Keratinocyte (primary cell): Measurements from ENCODE around the gene CTNNA2. TPM values are rescaled to one million over a fixed set of nuclear protein-coding genes. Genes with fewer than 3 reads are reported as not detected.
"Not testable (repeated sequence)": the region's sequence is repeated elsewhere in the genome, so short reads cannot be mapped to it uniquely, and the experiment has no call there.

ENCODE experiments used
- DNase-seq: peaks from one replicate; pipeline ENCODE4 v3.0.0-alpha.2; 2011; ENCODE audit warnings: low read depth, missing footprints, low spot score
- FAIRE-seq: peaks from 2 replicates; lab custom pipeline; 2011; peaks lifted over from hg19 to GRCh38; lab: Jason Lieb, UNC
- H2AFZ ChIP-seq: 2 replicates; pipeline ENCODE4 v1.6.0; 2012; ENCODE audit warnings: low read length, control low read depth, inconsistent platforms; ENCODE audit not compliant: control insufficient read depth
- H3K27ac ChIP-seq: 2 replicates; pipeline ENCODE4 v1.5.1; 2011; ENCODE audit warnings: low read length; ENCODE audit not compliant: control insufficient read depth, insufficient read depth
- H3K27me3 ChIP-seq: 3 replicates; pipeline ENCODE4 v1.6.0; 2011; ENCODE audit warnings: low read length; ENCODE audit not compliant: control insufficient read depth, insufficient read depth; ENCODE audit errors: extremely low read depth
- H3K36me3 ChIP-seq, 2 experiments: 2 replicates in 1 of 2; 3 replicates in 1 of 2; pipeline ENCODE4 v1.5.1; 2011; ENCODE audit warnings: low read length in 2 of 2, mild to moderate bottlenecking in 1 of 2; ENCODE audit not compliant: control insufficient read depth in 2 of 2, insufficient read depth in 2 of 2; ENCODE audit errors: extremely low read depth in 1 of 2
- H3K4me1 ChIP-seq: 3 replicates; pipeline ENCODE4 v1.5.1; 2011; ENCODE audit warnings: low read length; ENCODE audit not compliant: control insufficient read depth, insufficient read depth; ENCODE audit errors: extremely low read depth
- H3K4me2 ChIP-seq: 3 replicates; pipeline ENCODE4 v1.6.0; 2011; ENCODE audit warnings: low read depth, low read length; ENCODE audit not compliant: control insufficient read depth, insufficient read depth; ENCODE audit errors: extremely low read depth
- H3K4me3 ChIP-seq, 3 experiments: fragments of 200-600 bp in 1 of 3; sonication (generic) in 1 of 3; 2 replicates in 2 of 3; 3 replicates in 1 of 3; pipeline ENCODE4 v1.5.1; 2011 to 2016; ENCODE audit warnings: low read length in 3 of 3, mild to moderate bottlenecking in 3 of 3, control low read depth in 2 of 3, inconsistent platforms in 1 of 3, low read depth in 1 of 3, mixed read lengths in 1 of 3, mixed run types in 1 of 3, moderate library complexity in 1 of 3; ENCODE audit not compliant: control insufficient read depth in 2 of 3, insufficient read depth in 2 of 3; ENCODE audit errors: extremely low read depth in 1 of 3
- H3K79me2 ChIP-seq: 2 replicates; pipeline ENCODE4 v1.6.0; 2012; ENCODE audit warnings: low read length; ENCODE audit not compliant: control insufficient read depth, insufficient read depth
- H3K9ac ChIP-seq: 3 replicates; pipeline ENCODE4 v1.6.0; 2011; ENCODE audit warnings: low read length; ENCODE audit not compliant: control insufficient read depth, insufficient read depth; ENCODE audit errors: extremely low read depth
- H3K9me1 ChIP-seq: 3 replicates; pipeline ENCODE4 v1.6.0; 2011; ENCODE audit warnings: low read length; ENCODE audit not compliant: control insufficient read depth, insufficient read depth; ENCODE audit errors: extremely low read depth
- H3K9me3 ChIP-seq: 2 replicates; pipeline ENCODE4 v1.5.1; 2012; ENCODE audit warnings: low read depth, low read length; ENCODE audit not compliant: control insufficient read depth
- H4K20me1 ChIP-seq: 3 replicates; pipeline ENCODE4 v1.6.0; 2011; ENCODE audit warnings: low read length; ENCODE audit not compliant: control insufficient read depth, insufficient read depth; ENCODE audit errors: extremely low read depth
- CTCF ChIP-seq, 3 experiments: IDR thresholded peaks in 1 of 3; conservative IDR thresholded peaks in 1 of 3; optimal IDR thresholded peaks in 1 of 3; 2 replicates in 2 of 3; 3 replicates in 1 of 3; pipeline versions ENCODE3 to v1.5.1; 2011; ENCODE audit warnings: low read length in 3 of 3, mild to moderate bottlenecking in 3 of 3, moderate library complexity in 2 of 3, control low read depth in 1 of 3, inconsistent platforms in 1 of 3; ENCODE audit not compliant: insufficient read depth in 2 of 3; ENCODE audit errors: extremely low read depth in 1 of 3
- EZH2 ChIP-seq: IDR thresholded peaks from one replicate; pipeline ENCODE4 v1.6.1; 2012; ENCODE audit warnings: inconsistent platforms, mild to moderate bottlenecking, low read length, moderate library complexity
- dilution Hi-C: fragments of 300-500 bp; cut with MboI; formaldehyde crosslinking; loops from one replicate; pipeline ENCODE4 v1.7.0; 2020; ENCODE audit warnings: low sequenced_read_pairs; ENCODE audit not compliant: extremely low pct_ligation_motif_present
- polyA plus RNA-seq, 5 experiments: library from polyadenylated mRNA; depleted of rRNA in 3 of 5; stranded (reverse) in 3 of 5; stranded (forward) in 1 of 5; unstranded in 1 of 5; fragments of >200 nt; gene quantifications; 1 replicate in 1 of 5; 2 replicates in 3 of 5; 3 replicates in 1 of 5; pipeline versions ENCODE4 v1.2.1 to v1.2.3, GENCODE V29; 2011 to 2012; ENCODE audit warnings: missing spikeins in 2 of 5, low read depth in 1 of 5, low replicate concordance in 1 of 5

Gene CTNNA2
- polyA plus RNA-seq, 1 donor (not counting 4 experiments of a cell fraction or from before 2014, with no cell fraction given) = not detected

- no peaks in the 10 kb centered on the region for H3K9me1 ChIP-seq
- no peak overlapping the region for H3K27ac ChIP-seq
- TF ChIP-seq CTCF (optimal IDR thresholded peaks at IDR 0.05 in 1 of 3, IDR thresholded peaks at IDR 0.05 in 1 of 3, conservative IDR thresholded peaks at IDR 0.05 in 1 of 3; ENCODE audit: extremely low read depth in 1 of 3, insufficient read depth in 2 of 3, low read length in 3 of 3) (no peak), EZH2 (no peak)
- no peak overlapping the region for H3K4me2 ChIP-seq
- H3K36me3 ChIP-seq = no peaks in the 10 kb centered on the region
- no peaks in the 10 kb centered on the region for H3K27me3 ChIP-seq
- no peaks in the 10 kb centered on the region for H3K9me3 ChIP-seq
- no peaks in the 10 kb centered on the region for H3K79me2 ChIP-seq
- no peak for FAIRE-seq
- H4K20me1 ChIP-seq = no peaks in the 10 kb centered on the region
- H2AFZ ChIP-seq = no peak overlapping the region
- no peaks in the 10 kb centered on the region for H3K4me1 ChIP-seq
- dilution Hi-C loops = no loop called here
- H3K9ac ChIP-seq = no peak overlapping the region
- H3K4me3 ChIP-seq = no peak overlapping the region
- no peak for DNase-seq
These were observed 686.7 kb downstream of the CTNNA2 start for GRCh38 chr2:80199504-80199903.

- dilution Hi-C loops, H3K9me3 ChIP-seq, H3K36me3 ChIP-seq, H2AFZ ChIP-seq, H3K9me1 ChIP-seq, H4K20me1 ChIP-seq, H3K9ac ChIP-seq, H3K27me3 ChIP-seq, H3K27ac ChIP-seq, H3K4me1 ChIP-seq, DNase-seq, H3K4me3 ChIP-seq, FAIRE-seq, H3K4me2 ChIP-seq, H3K79me2 ChIP-seq: not testable (repeated sequence)
These were observed 691.1 kb downstream of the CTNNA2 start for GRCh38 chr2:80203929-80204328.

GRCh38 chr2:80205498-80205897, 692.6 kb downstream of the CTNNA2 start:
- H2AFZ ChIP-seq = no peak overlapping the region
- no peak overlapping the region for H3K4me2 ChIP-seq
- H4K20me1 ChIP-seq = no peaks in the 10 kb centered on the region
- no peaks in the 10 kb centered on the region for H3K9me3 ChIP-seq
- no peak overlapping the region for H3K9ac ChIP-seq
- dilution Hi-C loops = no loop called here
- H3K4me3 ChIP-seq = no peak overlapping the region
- H3K79me2 ChIP-seq = no peaks in the 10 kb centered on the region
- TF ChIP-seq EZH2 (no peak), CTCF (optimal IDR thresholded peaks at IDR 0.05 in 1 of 3, IDR thresholded peaks at IDR 0.05 in 1 of 3, conservative IDR thresholded peaks at IDR 0.05 in 1 of 3; ENCODE audit: extremely low read depth in 1 of 3, insufficient read depth in 2 of 3, low read length in 3 of 3) (no peak)
- H3K36me3 ChIP-seq = no peaks in the 10 kb centered on the region
- no peaks in the 10 kb centered on the region for H3K27me3 ChIP-seq
- H3K4me1 ChIP-seq = no peaks in the 10 kb centered on the region
- H3K27ac ChIP-seq = no peak overlapping the region
- FAIRE-seq = no peak
- H3K9me1 ChIP-seq = no peaks in the 10 kb centered on the region
- no peak for DNase-seq
